ENCODE measurements around the gene POMP. TPM values are rescaled to one million over a fixed set of nuclear protein-coding genes. Genes with fewer than 3 reads are reported as not detected.

POMP gene
- polyA plus RNA-seq, 3 donors: 31.3 to 153 (median 145) TPM

GRCh38 chr13:28640861-28641599, 17.9 kb upstream of the POMP start:
- Histone ChIP-seq H3K79me2 (ENCODE audit: insufficient read depth, low read length) (no peaks in the 10 kb centered on the region), H3K27me3 (ENCODE audit: control insufficient read depth in 2 of 2, insufficient read depth in 2 of 2, low read length in 2 of 2) (peaks cover 3 to 4% of the 10 kb centered on the region in 2 donors), H3K4me1 (ENCODE audit: control insufficient read depth in 1 of 2, insufficient read depth in 2 of 2, low read length in 2 of 2) (peaks cover 7 to 8% of the 10 kb centered on the region in 2 donors), H3K9ac (ENCODE audit: insufficient read depth, low read length, poor library complexity, severe bottlenecking) (no peak overlapping the region), H4K20me1 (ENCODE audit: insufficient read depth, low read length) (no peaks in the 10 kb centered on the region), H3K27ac (ENCODE audit: low read depth in 1 of 2, low read length in 2 of 2) (no peak overlapping the region), H2AFZ (ENCODE audit: insufficient read depth, low read depth, low read length, poor library complexity, severe bottlenecking) (no peak overlapping the region), H3K4me3 (replicated peaks in 1 of 3; ENCODE audit: low read depth in 2 of 3, low read length in 3 of 3) (no peak overlapping the region), H3K4me2 (replicated peaks; ENCODE audit: extremely low read depth, low read length, poor library complexity, severe bottlenecking) (no peak overlapping the region), H3K9me3 (replicated peaks in 1 of 2; ENCODE audit: control insufficient read depth in 1 of 2, insufficient read depth in 1 of 2, low read length in 2 of 2) (no peaks in the 10 kb centered on the region), H3K36me3 (replicated peaks in 1 of 2; ENCODE audit: control insufficient read depth in 1 of 2, insufficient read depth in 2 of 2, low read length in 2 of 2) (no peaks in the 10 kb centered on the region)
- Mint-ChIP-seq H3K9me3 (no peaks in the 10 kb centered on the region), H3K27me3 (ENCODE audit: low read depth in 3 of 3) (peaks cover 3 to 12% (median 9%) of the 10 kb centered on the region in 3 donors), H3K4me1 (peaks cover 12% of the 10 kb centered on the region), H3K4me3 (no peak overlapping the region), H3K27ac (no peak overlapping the region), H3K36me3 (no peaks in the 10 kb centered on the region)
- TF ChIP-seq, protein P1, sequence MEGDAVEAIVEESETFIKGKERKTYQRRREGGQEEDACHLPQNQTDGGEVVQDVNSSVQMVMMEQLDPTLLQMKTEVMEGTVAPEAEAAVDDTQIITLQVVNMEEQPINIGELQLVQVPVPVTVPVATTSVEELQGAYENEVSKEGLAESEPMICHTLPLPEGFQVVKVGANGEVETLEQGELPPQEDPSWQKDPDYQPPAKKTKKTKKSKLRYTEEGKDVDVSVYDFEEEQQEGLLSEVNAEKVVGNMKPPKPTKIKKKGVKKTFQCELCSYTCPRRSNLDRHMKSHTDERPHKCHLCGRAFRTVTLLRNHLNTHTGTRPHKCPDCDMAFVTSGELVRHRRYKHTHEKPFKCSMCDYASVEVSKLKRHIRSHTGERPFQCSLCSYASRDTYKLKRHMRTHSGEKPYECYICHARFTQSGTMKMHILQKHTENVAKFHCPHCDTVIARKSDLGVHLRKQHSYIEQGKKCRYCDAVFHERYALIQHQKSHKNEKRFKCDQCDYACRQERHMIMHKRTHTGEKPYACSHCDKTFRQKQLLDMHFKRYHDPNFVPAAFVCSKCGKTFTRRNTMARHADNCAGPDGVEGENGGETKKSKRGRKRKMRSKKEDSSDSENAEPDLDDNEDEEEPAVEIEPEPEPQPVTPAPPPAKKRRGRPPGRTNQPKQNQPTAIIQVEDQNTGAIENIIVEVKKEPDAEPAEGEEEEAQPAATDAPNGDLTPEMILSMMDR (IDR thresholded peaks at IDR 0.05): no peak
- WGBS (ENCODE audit: insufficient coverage): 53% methylated on average over 3 of the region's 12 CpGs
- intact Hi-C loops (cut with micrococcal nuclease): no loop called here
- DNase-seq: no peak

DNA sequence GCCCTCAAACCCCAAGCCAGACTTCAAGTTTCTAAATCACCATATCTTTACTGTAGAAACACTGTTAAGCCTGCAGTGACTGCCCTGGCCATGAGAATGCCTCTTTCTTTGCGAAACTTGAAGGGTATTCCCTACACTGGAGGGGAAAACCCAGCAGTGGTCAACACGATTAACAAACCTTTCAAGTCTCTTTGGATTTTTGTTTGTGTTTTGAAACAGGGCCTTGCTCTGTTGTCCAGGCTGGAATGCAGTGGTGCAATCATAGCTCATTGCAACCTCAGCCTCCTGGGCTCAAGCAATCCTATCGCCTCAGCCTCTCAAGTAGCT, 17.4 kb upstream of the POMP start:
- H3K9me3 ChIP-seq (replicated peaks in 1 of 2; ENCODE audit: control insufficient read depth in 1 of 2, insufficient read depth in 1 of 2, low read length in 2 of 2): no peaks in the 10 kb centered on the region
- Mint-ChIP-seq H3K27me3 (ENCODE audit: low read depth in 3 of 3) (peaks cover 3 to 12% (median 8%) of the 10 kb centered on the region in 3 donors), H3K4me1 (peaks cover 11% of the 10 kb centered on the region), H3K27ac (peak overlapping the region in 1 of 7 donors; percentile 7), H3K36me3 (no peaks in the 10 kb centered on the region), H3K4me3 (no peak overlapping the region), H3K9me3 (no peaks in the 10 kb centered on the region)
- peaks cover 2% of the 10 kb centered on the region in 2 donors for H3K27me3 ChIP-seq (ENCODE audit: control insufficient read depth in 2 of 2, insufficient read depth in 2 of 2, low read length in 2 of 2)
- WGBS (ENCODE audit: insufficient coverage): 74% methylated on average over 2 of the region's 3 CpGs
- H3K4me1 ChIP-seq (ENCODE audit: control insufficient read depth in 1 of 2, insufficient read depth in 2 of 2, low read length in 2 of 2): peaks cover 6 to 7% of the 10 kb centered on the region in 2 donors
- no peaks in the 10 kb centered on the region for H3K79me2 ChIP-seq (ENCODE audit: insufficient read depth, low read length)
- H3K9ac ChIP-seq (ENCODE audit: insufficient read depth, low read length, poor library complexity, severe bottlenecking): no peak overlapping the region
- H2AFZ ChIP-seq (ENCODE audit: insufficient read depth, low read depth, low read length, poor library complexity, severe bottlenecking): no peak overlapping the region
- no peaks in the 10 kb centered on the region for H4K20me1 ChIP-seq (ENCODE audit: insufficient read depth, low read length)
- no peaks in the 10 kb centered on the region for H3K36me3 ChIP-seq (replicated peaks in 1 of 2; ENCODE audit: control insufficient read depth in 1 of 2, insufficient read depth in 2 of 2, low read length in 2 of 2)
- no peak overlapping the region for H3K27ac ChIP-seq (ENCODE audit: low read depth in 1 of 2, low read length in 2 of 2)
- intact Hi-C loops (cut with micrococcal nuclease): no loop called here
- DNase-seq: peak in 1 of 3 donors; percentile 45
- H3K4me3 ChIP-seq (replicated peaks in 1 of 3; ENCODE audit: low read depth in 2 of 3, low read length in 3 of 3): no peak overlapping the region
- TF ChIP-seq, protein P1 (IDR thresholded peaks at IDR 0.05): no peak
- no peak overlapping the region for H3K4me2 ChIP-seq (replicated peaks; ENCODE audit: extremely low read depth, low read length, poor library complexity, severe bottlenecking)
